WERI-Rb-1 (cell line): ENCODE measurements around the gene ESCO1.

Source experiments
- DNase-seq: peaks from one replicate; pipeline ENCODE4 v3.0.0-alpha.2; 2020
- H3K27ac ChIP-seq: fragments of 250-450 bp; sonication (Bioruptor Pico); 2 replicates; pipeline ENCODE4 v1.5.1; 2020; ENCODE audit warnings: mild to moderate bottlenecking, moderate library complexity
- H3K27me3 ChIP-seq: fragments of 250-450 bp; sonication (Bioruptor Pico); 2 replicates; pipeline ENCODE4 v1.5.1; 2021; ENCODE audit warnings: mild to moderate bottlenecking, low read depth, moderate library complexity; ENCODE audit not compliant: insufficient read depth, severe bottlenecking
- H3K36me3 ChIP-seq: fragments of 250-450 bp; sonication (Bioruptor Pico); 2 replicates; pipeline ENCODE4 v1.5.1; 2020; ENCODE audit warnings: mild to moderate bottlenecking, moderate library complexity
- H3K4me3 ChIP-seq: 2 replicates; pipeline ENCODE4 v1.5.1; 2011; ENCODE audit warnings: low read depth, mild to moderate bottlenecking, control low read depth, low read length
- H3K9me3 ChIP-seq: fragments of 250-450 bp; sonication (Bioruptor Pico); 2 replicates; pipeline ENCODE4 v1.5.1; 2021; ENCODE audit warnings: mild to moderate bottlenecking, moderate library complexity; ENCODE audit not compliant: severe bottlenecking
- CTCF ChIP-seq: IDR thresholded peaks from 2 replicates; pipeline ENCODE4 v1.5.1; 2011; ENCODE audit warnings: low read depth, mild to moderate bottlenecking, control low read depth, inconsistent platforms, low read length

ESCO1 gene

GRCh38 chr18:21522530-21522929 is 78.0 kb downstream of the ESCO1 start:
- no peak for TF ChIP-seq CTCF
- no peaks in the 10 kb centered on the region for H3K27me3 ChIP-seq
- DNase-seq = no peak
- no peak overlapping the region for H3K4me3 ChIP-seq
- peaks cover 6% of the 10 kb centered on the region for H3K36me3 ChIP-seq
- no peak overlapping the region for H3K27ac ChIP-seq
- H3K9me3 ChIP-seq = no peaks in the 10 kb centered on the region

GRCh38 chr18:21513741-21514140 is 86.8 kb downstream of the ESCO1 start:
- no peaks in the 10 kb centered on the region for H3K36me3 ChIP-seq
- no peaks in the 10 kb centered on the region for H3K27me3 ChIP-seq
- H3K4me3 ChIP-seq = no peak overlapping the region
- H3K27ac ChIP-seq = no peak overlapping the region
- H3K9me3 ChIP-seq = no peaks in the 10 kb centered on the region
- no peak for DNase-seq
- no peak for TF ChIP-seq CTCF

GRCh38 chr18:21513292-21513691 is 87.2 kb downstream of the ESCO1 start:
- H3K36me3 ChIP-seq = no peaks in the 10 kb centered on the region
- H3K9me3 ChIP-seq = no peaks in the 10 kb centered on the region
- H3K27me3 ChIP-seq = no peaks in the 10 kb centered on the region
- no peak overlapping the region for H3K27ac ChIP-seq
- H3K4me3 ChIP-seq = no peak overlapping the region
- TF ChIP-seq CTCF = no peak
- DNase-seq = no peak

GRCh38 chr18:21509062-21509461 is 91.4 kb downstream of the ESCO1 start:
- Histone ChIP-seq H3K27me3 (no peaks in the 10 kb centered on the region), H3K4me3 (no peak overlapping the region), H3K27ac (no peak overlapping the region), H3K36me3 (no peaks in the 10 kb centered on the region), H3K9me3 (no peaks in the 10 kb centered on the region)
- DNase-seq = no peak
- no peak for TF ChIP-seq CTCF

- Histone ChIP-seq H3K9me3 (no peaks in the 10 kb centered on the region), H3K36me3 (no peaks in the 10 kb centered on the region), H3K27me3 (no peaks in the 10 kb centered on the region), H3K4me3 (no peak overlapping the region), H3K27ac (no peak overlapping the region)
- TF ChIP-seq CTCF = no peak
- DNase-seq = no peak
Measured at GRCh38 chr18:21507913-21508701, 92.4 kb downstream of the ESCO1 start.

- no peak for DNase-seq
- H3K36me3 ChIP-seq = no peaks in the 10 kb centered on the region
- TF ChIP-seq CTCF = no peak
- H3K27me3 ChIP-seq = no peaks in the 10 kb centered on the region
- no peak overlapping the region for H3K4me3 ChIP-seq
- no peaks in the 10 kb centered on the region for H3K9me3 ChIP-seq
- H3K27ac ChIP-seq = no peak overlapping the region
Measured at GRCh38 chr18:21502661-21503060, 97.8 kb downstream of the ESCO1 start.
